ENCODE data around the gene PTRH2.
"Not testable (repeated sequence)": the region's sequence is repeated elsewhere in the genome, so short reads cannot be mapped to it uniquely, and the experiment has no call there.

The PTRH2 gene

DNA sequence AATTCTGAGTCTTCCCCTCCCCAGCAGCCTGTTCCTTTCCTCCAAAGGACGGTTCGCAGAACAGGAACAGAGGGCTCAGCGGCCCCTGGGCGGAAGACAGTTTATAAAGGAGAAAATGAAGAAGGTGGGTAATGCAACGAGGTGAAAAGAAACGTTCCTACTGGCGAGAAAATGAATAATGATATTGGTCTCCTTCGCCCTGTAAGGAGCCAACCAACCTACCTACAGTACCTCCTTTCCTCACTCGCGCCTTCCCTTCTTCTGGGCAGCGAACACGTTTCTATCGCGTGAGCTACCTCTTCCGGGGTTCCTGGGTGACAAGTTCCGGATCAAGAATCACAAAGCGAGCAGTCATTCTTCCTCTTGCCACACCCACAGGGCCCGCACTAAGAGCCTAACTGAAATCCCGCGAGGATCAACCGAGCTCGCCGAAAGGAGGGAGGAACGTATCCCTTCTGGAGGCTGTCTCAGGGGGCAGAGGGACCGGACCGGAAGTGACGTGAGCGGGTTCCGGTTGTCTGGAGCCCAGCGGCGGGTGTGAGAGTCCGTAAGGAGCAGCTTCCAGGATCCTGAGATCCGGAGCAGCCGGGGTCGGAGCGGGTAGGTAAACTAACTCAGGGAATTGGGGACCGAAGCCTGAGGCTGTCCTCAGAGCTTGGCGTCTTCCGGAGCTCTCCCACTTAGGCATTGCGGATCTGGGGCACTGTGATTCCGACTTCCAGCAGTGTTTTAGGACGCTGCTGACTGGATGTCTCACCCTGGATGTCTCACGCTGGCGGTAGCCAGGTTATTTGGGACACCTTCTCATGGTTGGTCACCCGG, at the start of gene PTRH2, which contains the start of gene VMP1:
Gene PTRH2 (minus strand): TSS at position 282 of the 822 bp plus-strand sequence. CDS start 9,452 bp downstream, outside the sequence.
Gene VMP1 (plus strand): TSS at position 506 of the 822 bp plus-strand sequence. CDS start 23,793 bp downstream, outside the sequence.
- DNase-seq (ENCODE audit: low read depth), result peak; percentile 99
- H3K4me3 ChIP-seq (ENCODE audit: low read depth, low read length), result peak within 1 kb of the TSS; percentile 86

DNA sequence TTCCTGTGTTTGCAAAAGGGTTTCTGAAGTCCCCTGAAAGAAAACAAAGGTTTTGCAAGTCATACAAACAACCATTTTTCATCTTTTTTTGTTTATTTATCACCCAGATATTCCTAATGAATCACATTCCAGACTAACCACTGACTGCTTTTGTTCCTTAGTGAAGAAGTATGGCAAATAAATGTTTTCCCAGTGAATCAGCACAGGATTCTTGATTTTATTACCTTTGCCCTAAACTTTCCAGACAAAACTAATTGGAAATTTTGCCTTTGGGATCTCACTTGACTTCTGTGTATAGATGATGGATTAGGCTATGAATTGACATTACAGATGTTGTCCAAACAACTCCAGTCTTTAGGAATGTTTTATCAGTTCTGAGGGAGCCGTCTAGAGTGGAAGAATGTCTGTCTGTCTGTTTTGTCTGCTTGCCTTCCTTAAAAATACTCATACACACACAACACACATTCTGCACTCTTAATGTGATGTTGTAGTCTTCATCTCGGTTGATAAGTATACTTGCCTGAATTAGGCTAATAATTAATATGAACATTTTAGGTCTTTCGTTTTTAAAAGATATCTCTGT, 49.1 kb upstream of the PTRH2 start:
- DNase-seq (ENCODE audit: low read depth), result no peak
- H3K4me3 ChIP-seq (ENCODE audit: low read depth, low read length), result no peak overlapping the region

DNA sequence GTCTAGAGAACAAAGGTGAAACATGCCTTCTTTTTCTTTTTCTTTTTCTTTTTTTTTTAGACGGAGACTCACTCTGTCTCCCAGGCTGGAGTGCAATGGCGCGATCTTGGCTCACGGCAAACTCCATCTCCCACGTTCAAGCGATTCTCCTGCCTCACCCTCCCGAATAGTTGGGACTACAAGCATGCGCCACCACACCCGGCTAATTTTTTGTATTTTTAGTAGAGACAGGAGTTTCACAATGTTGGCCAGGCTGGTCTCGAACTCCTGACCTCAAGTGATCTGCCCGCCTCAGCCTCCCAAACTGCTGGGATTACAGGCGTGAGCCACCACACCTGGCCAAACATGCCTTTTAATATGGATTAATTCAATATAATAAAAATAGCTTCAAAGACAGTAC, 47.8 kb upstream of the PTRH2 start:
- not testable (repeated sequence) for DNase-seq (ENCODE audit: low read depth); H3K4me3 ChIP-seq (ENCODE audit: low read depth, low read length)

DNA sequence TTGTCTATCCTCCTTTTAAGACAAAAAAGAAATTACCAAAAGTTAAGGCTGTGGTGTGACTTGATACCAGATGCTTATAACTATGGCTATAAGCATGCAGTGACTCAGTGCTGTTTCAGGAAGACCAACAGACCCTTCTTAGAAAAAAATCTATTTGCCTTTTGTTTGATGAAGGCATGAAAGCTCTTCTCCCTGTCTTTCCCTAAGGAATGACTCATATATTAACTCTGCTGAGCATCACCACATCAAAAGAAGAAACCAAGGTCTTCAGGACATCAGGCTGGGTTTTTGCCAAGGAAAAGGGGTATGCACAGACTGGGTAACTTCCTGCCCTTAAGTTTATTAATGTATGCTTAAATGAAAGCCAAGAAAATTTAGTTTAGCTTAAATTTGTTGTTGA, 47.3 kb upstream of the PTRH2 start:
- peak; percentile 96 for DNase-seq (ENCODE audit: low read depth)
- H3K4me3 ChIP-seq (ENCODE audit: low read depth, low read length), result no peak overlapping the region

DNA sequence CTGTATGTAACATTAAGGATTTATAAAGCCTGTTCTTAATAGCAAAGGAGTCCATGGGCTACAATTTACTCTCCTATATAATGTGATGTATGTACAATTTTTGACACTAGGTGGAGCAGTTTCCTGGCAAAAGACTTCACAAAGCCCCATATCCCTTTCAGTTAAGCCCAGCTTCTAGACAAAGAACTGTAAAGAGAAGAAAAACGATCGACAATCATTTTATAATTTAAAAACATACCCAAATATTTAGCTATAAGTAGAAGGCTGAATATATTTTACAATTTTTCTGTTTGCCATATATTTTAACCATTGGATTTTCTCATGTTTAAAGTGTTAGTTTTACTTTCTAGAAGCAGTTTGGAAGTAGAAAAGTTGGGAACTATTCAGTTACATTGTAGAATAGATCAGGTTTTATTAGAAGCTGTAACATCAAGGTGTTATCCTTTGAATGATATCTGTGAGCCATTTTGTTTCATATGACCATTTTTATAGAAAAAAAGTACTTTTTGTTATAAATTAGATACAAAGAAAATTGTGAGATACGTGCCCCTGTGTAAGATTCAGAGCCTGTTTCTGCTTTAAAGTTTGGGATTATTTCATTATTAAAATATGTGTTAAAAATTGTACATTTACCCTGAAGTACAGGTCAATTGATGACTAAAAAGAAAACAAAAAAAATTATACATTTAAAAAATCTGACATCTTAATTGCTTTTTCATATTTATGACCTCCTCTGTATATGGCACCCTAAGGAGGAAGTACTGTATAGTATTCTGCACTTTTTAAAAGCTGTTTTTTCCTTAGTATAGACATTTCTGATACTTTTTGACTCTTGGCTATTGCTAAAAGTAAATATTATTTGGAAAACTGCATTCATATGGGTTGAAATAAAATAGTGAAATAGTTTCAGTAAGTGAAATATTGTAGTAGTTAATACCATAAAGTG, 46.6 kb upstream of the PTRH2 start:
- peak overlapping the region; percentile 10 for H3K4me3 ChIP-seq (ENCODE audit: low read depth, low read length)
- peak; percentile 62 for DNase-seq (ENCODE audit: low read depth)

DNA sequence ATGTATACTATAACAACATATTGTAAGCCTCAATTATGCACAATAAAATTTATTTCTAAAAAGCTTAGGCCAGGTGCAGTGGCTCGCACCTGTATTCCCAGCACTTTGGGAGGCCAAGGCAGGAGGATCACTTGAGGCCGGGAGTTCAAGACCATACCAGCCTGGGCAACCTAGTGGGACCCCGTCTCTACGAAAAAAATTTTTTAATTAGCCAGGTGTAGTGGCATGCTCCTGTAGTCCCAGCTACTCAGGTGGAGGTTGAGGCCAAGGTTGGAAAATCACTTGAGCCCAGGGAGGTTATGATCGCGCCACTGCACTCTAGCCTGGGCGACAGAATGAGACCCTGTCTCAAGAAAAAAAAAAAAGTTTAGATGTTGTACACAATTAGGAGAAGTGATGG, 45.7 kb upstream of the PTRH2 start:
- no peak for DNase-seq (ENCODE audit: low read depth)
- H3K4me3 ChIP-seq (ENCODE audit: low read depth, low read length), result no peak overlapping the region

DNA sequence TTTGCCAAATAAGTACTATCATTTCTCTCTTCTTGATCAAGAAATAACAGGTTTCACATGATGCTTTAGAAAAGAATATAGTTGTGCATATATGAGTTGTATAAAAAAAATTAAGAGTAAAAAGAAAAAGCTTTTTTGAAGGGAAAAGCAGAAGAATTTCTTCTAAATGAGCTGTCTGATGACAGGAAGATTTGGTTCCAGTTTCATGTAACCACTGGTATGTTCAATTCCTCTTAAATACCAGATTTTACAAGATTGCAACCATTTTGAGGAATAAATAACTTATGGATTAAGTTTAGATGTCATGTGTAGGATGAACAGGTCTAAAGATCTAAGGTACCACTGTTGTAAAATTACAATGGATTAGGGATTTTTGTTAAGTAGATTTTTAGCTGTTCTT, 45.2 kb upstream of the PTRH2 start:
- H3K4me3 ChIP-seq (ENCODE audit: low read depth, low read length), result no peak overlapping the region
- DNase-seq (ENCODE audit: low read depth), result no peak

DNA sequence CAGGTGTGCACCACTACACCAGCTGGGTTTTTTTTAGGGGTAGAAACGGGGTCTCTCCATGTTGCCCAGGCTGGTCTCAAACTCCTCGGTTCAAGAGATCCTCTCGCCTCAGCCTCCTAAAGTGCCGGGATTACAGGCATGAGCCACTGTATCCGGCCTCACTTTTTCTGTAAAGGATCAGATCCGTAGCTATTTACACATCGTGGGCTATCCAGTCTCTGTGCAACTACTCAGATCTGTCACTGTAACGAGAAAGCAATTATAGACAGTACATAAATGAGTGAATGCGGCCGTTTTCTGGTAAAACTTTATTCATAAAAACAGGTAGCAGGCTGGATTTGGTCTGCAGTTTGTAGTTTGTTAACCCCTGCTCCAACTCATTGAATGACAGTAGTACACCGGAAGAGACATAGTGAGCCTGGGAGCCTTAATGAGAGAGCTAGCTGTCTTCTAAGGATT, 44.8 kb upstream of the PTRH2 start:
- no peak overlapping the region for H3K4me3 ChIP-seq (ENCODE audit: low read depth, low read length)
- DNase-seq (ENCODE audit: low read depth), result no peak

DNA sequence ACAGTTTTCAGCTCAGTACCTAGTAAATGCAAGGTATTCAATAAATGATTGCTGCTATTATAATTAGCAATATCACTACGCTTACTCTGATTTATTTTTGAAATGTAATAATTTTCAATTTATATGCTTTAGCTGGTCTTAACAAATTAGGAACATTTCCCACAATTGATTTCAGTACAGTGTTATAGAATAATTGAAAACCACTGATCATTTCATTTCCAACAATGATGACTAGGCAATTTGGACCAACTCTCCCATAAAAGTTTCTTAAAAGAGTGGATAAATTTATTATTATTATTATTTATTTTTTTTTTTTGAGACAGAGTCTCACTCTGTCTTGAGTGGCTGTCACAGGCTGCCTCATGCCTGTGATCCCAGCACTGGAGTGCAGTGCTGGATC, 41.4 kb upstream of the PTRH2 start:
- no peak overlapping the region for H3K4me3 ChIP-seq (ENCODE audit: low read depth, low read length)
- no peak for DNase-seq (ENCODE audit: low read depth)

DNA sequence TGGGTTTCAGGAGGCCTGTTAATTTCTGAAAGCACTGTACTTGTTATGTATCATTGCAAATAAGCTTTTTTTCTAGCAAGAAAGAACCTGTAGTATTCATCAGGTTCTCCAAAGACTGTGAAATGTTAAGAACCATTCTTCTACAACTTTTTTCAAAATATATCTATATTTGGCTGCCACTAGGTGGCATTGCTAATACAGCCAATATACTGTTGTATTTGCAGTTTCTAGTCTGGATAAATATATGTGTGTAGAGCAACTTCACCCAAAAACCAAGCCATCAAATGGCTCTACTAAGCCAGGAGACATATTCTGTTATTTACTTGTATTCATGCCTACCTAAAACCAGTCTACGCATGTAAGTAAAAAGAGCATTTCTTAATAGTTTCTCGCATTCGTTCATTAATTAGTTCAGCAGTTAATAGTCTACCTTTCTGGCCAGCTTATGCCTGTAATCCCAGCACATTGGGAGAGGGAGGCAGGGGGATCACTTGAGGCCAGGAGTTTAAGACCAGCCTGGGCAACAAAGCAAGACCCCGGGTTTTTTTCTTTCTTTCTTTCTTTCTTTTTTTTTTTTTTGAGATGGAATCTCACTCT, 39.7 kb upstream of the PTRH2 start:
- H3K4me3 ChIP-seq (ENCODE audit: low read depth, low read length), result no peak overlapping the region
- no peak for DNase-seq (ENCODE audit: low read depth)

DNA sequence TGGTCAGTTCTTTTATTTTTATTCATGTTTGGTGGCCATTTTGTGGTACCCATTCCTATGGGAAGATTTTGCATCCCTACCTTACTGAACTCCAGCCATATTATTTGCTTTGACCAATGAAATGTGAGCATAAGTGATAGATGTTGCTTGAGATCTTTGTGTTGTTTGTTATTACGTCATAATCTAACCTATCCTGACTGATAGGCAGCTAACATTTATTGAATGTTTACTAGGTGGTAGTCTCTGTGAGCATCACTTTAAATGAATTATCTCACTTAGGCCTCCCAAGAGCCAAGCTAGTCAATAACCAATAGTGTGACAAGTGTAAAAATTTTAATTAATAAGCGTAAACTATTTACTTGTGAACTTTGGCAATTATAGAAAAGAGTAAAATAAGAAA, 37.8 kb upstream of the PTRH2 start:
- no peak for DNase-seq (ENCODE audit: low read depth)
- H3K4me3 ChIP-seq (ENCODE audit: low read depth, low read length), result no peak overlapping the region

DNA sequence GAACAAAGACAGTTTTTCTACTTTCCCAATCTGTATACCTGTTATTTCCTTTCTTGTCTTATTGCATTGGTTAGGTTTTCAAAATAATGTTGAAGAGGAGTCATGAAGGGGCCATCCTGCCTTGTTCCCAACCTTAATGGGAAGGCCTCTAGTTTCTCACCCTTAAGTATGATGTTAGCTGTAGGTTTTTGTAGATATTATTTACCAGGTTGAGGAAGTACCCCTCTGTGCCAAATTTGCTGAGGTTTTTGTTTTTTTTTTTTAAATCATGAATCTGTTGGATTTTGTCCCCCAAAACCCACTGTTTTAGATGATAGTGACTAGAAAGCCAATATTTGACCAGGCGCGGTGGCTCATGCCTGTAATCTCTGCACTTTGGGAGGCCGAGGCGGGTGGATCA, 36.6 kb upstream of the PTRH2 start:
- no peak overlapping the region for H3K4me3 ChIP-seq (ENCODE audit: low read depth, low read length)
- no peak for DNase-seq (ENCODE audit: low read depth)

DNA sequence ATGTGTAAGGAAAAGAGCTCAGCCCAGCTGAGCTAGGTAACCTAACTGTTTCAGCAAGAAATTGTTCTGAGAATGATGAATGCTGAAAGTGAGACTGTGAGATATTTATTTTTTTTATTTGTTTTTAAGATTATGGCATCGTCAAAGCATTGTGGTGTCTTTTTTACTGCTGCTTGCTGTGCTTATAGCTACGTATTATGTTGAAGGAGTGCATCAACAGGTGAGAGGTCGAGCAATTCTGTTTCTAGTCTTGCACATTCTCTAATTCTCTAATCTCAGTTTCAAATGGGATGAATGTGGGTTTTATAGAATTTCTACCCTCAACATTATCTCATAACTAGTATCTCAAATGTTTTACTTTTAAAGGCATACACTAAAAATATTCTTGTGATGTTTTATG, 30.1 kb upstream of the PTRH2 start:
- DNase-seq (ENCODE audit: low read depth), result no peak
- no peak overlapping the region for H3K4me3 ChIP-seq (ENCODE audit: low read depth, low read length)

DNA sequence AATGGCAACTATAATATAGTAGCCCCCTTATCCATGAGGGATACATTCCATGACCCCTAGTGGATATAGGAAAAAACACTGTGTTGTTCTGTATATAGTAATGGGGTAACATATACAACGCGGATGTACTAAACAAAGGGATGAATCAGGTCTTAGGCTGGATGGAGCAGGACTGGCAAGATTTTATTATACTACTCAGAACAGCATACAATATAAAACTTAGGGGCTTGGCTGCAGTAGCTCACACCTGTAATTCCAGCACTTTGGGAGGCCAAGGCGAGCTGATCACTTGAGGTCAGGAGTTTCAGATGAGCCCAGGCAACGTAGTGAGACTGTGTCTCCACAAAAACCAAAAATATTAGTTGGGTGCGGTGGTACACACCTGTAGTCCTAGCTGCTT, 27.0 kb upstream of the PTRH2 start:
- no peak for DNase-seq (ENCODE audit: low read depth)
- H3K4me3 ChIP-seq (ENCODE audit: low read depth, low read length), result no peak overlapping the region

DNA sequence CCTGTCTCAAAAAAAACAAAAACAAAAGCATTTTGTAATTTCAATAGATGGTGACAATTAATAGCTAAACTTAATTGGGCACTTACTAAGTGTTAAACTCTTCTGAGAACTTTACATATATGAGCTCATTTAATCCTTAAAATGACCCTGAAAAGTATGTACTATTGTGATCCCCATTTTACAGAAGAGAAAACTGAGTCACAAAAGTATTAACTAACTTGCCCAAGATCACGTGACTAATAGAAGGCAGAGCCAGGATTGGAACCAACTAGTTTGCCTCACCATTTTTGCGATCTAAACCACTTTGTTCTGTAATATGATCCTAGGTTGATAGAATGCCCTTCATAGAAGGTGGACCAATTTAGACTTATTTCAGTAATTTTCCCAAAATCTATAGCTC, 26.5 kb upstream of the PTRH2 start:
- H3K4me3 ChIP-seq (ENCODE audit: low read depth, low read length), result no peak overlapping the region
- DNase-seq (ENCODE audit: low read depth), result no peak

DNA sequence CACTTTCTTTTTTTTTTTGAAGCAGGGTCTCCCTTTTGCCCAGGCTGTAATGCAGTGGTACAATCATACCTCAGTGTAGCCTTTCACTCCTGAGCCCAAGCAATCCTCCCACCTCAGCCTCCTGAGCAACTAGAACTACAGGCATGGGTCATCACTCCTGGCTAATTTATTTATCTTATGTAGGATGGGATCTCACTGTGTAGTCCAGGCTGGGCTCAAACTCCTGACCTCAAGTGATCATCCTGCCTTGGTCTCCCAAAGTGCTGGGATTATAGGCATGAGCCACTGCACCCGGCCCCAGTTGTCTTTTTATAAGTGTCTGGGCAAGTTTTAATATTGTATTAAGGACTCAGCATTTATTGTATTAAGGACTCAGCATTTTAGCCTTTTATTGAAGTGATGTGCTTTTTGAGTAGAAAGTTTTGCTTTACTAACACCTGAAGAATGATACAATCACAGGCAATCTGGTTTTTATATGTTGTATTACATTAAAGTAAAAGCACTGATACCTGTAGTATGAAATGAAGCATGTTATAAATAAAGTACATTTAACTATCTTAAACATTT, 23.1 kb upstream of the PTRH2 start:
- H3K4me3 ChIP-seq (ENCODE audit: low read depth, low read length), result no peak overlapping the region
- DNase-seq (ENCODE audit: low read depth), result no peak

DNA sequence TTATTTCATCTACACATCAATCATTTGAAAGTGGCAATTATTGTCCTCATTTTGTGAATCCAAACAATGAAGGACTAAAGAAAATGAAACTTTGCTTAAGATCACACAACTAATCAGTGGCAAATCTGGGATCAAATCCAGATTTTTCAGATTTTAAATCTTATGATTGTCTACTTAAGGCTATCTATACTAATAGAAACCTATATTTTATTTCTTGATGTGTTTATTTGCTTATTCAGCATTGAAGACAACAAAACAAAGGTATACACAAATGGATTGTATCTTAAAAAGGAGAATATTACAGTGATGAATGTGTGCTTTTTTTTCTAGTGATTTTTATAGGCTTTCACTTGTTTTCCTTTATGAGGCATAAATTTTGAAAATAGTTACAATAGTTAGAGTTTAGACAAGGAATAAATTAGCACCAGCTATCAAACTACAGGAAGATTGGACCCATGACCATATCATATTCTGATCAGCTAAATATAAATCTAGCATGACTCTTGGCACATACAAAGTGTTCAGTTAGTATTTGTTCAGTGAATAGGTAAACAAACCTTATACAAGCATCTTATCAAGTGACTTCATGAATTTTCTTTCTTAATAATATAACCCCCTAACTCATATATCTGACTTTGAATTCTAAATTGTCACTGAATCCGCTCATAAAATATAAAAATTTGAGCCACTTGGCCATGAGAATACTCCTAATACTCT, 20.7 kb upstream of the PTRH2 start:
- no peak overlapping the region for H3K4me3 ChIP-seq (ENCODE audit: low read depth, low read length)
- no peak for DNase-seq (ENCODE audit: low read depth)

DNA sequence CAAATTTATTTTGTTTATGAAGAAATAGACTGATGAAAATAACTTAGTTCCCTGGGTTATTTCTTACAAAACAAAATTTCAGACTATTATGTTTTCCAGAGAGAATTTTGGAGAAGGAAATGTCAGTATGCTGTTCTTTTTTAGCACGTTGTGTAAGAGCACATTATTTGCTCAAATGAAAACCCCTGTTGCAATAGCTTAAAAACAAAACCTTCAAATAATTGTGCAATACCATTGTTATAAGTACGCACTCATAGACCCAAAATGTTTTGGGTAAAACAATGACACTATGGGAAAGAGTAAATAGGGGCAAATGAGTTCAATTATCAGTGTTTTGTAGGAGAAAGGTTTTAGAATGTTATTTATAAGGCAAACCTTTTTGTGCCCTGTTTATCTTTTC, 18.5 kb upstream of the PTRH2 start:
- no peak overlapping the region for H3K4me3 ChIP-seq (ENCODE audit: low read depth, low read length)
- no peak for DNase-seq (ENCODE audit: low read depth)

DNA sequence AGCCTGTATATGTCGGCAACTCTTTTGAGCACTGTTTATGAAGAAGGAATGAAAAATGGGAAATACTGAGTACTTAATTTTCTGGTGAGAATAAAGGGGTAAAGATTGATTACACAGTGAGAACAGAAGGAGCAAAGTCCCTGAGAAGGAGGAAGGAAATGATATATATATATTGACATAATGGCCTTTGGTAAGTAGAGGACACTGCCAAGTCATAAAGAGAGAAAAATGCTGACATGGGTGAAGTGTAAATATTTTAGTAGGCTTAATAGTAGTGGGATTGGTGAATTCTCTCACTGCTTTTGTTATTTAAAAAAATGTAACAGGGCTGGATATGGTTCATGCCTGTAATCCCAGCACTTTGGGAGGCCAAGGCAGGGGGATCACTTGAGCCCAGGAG, 16.4 kb upstream of the PTRH2 start:
- no peak for DNase-seq (ENCODE audit: low read depth)
- H3K4me3 ChIP-seq (ENCODE audit: low read depth, low read length), result no peak overlapping the region

Data from skeletal muscle cell (primary cell).